ENCODE results near the gene DEPP1. TPM values are rescaled to one million over a fixed set of nuclear protein-coding genes. Genes with fewer than 3 reads are reported as not detected.

The DEPP1 gene
- total and polyA plus RNA-seq, 8 donors, result 68.9 to 270 (median 173) TPM

DNA sequence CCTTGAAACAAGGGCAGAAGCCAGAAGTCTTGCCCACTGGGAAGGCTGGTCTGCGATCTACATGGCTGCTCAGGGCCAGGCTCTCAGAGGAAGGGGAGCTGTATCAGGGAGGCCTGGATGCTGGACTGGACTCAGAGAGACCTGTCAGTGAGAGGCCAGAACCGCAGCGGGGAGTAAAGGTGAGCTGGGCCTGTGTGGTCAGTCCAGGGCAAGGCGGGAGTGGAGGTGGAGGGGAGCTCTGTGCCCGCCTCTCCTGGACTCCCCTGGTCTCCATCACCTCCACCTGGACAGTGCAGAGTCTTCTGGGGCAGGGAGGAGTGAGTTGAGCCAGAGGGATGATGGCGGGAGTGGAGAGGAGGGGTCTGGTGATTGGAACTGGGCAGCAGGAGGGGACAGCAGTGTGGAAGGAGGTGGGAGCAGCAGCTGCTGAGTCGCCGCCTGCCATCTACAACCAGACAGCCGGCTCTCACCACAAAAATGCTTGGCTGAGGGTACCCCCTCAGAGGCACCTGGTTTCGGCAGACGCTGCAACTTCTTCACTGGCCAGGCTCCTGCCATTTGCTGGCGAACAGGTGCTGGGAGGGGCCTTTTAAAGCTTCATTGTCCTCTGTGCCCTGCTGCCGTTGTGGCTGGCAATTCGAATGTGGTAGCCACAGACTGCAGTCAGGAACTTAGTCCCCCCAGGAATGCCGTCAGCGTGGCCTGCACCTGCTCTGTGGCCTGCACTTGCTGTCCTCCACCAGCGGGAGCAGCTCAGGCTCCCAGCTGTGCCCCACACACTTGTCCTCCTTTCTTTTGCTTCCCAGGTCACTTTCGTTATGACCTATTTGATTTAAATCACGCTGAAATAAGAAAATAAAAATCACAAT, 15.5 kb downstream of the DEPP1 start:
- H3K4me3 ChIP-seq, result peak overlapping the region in 1 of 4 donors; percentile 14
- H3K36me3 ChIP-seq, result no peaks in the 10 kb centered on the region
- intact Hi-C loops (cut with DNase I), result no loop called here
- peaks cover 6 to 37% (median 16%) of the 10 kb centered on the region in 3 donors for H3K4me1 ChIP-seq
- peak overlapping the region; percentile 40 to 92 (median 78) for H3K27ac ChIP-seq
- TF ChIP-seq, protein P1, sequence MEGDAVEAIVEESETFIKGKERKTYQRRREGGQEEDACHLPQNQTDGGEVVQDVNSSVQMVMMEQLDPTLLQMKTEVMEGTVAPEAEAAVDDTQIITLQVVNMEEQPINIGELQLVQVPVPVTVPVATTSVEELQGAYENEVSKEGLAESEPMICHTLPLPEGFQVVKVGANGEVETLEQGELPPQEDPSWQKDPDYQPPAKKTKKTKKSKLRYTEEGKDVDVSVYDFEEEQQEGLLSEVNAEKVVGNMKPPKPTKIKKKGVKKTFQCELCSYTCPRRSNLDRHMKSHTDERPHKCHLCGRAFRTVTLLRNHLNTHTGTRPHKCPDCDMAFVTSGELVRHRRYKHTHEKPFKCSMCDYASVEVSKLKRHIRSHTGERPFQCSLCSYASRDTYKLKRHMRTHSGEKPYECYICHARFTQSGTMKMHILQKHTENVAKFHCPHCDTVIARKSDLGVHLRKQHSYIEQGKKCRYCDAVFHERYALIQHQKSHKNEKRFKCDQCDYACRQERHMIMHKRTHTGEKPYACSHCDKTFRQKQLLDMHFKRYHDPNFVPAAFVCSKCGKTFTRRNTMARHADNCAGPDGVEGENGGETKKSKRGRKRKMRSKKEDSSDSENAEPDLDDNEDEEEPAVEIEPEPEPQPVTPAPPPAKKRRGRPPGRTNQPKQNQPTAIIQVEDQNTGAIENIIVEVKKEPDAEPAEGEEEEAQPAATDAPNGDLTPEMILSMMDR (IDR thresholded peaks at IDR 0.05), result peak in 1 of 4 donors; percentile 15
- no peaks in the 10 kb centered on the region for H3K27me3 ChIP-seq
- no peak for ATAC-seq
- no peaks in the 10 kb centered on the region for H3K9me3 ChIP-seq
- DNase-seq, result peak in 2 of 6 donors; percentile 23 to 27
- WGBS, 2 donors, result 71 to 72% methylated on average over 16 to 19 of the region's 19 CpGs
- FAIRE-seq, result no peak

DNA sequence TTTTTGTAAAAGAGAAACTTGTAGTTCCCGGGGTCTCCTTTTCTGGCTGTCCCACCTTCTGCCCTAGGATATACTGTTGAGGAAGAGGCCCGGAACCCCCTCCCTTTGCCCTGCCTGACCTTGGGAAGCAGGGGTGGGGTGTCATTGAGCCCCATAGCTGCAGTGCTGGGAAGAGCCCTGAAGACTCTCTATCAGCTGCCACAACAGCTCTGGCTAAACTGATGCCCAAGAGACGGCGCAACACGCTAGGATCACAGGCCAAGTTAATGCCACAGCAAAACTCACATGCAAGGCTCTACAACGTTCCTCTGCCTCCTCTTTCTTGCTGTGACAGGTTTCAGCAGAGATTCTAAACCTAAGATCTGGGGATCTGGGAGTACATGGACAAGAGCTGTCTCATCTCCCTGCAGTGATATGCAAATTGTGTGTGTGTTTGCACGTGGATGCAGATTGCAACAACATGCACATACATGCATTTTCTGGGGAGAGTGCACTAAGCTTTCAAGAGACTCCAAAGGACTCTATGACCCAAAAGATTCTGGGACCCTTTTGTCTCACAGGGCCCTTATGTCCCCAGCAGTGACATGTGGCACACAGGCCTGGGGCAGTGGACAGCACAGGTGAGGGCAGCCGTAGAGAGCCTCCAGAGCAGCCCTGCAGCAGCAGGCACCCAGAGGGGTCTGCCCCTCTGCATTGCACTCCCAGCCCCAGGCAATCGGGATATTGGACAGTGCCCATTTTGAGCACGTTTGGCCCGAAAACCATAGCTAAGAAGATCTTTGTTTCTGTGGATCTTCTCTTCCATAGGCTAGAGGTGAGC, 16.5 kb downstream of the DEPP1 start:
- ATAC-seq, result no peak
- peak in 1 of 6 donors; percentile 12 for DNase-seq
- H3K27ac ChIP-seq, result peak overlapping the region in 3 of 4 donors; percentile 75 to 92 (median 80)
- intact Hi-C loops (cut with DNase I), result no loop called here
- peaks cover 12 to 44% (median 22%) of the 10 kb centered on the region in 3 donors for H3K4me1 ChIP-seq
- peak overlapping the region in 2 of 4 donors; percentile 65 to 77 for H3K4me3 ChIP-seq
- FAIRE-seq, result no peak
- WGBS, 2 donors, result 71 to 77% methylated on average over 11 of the region's 11 CpGs
- H3K27me3 ChIP-seq, result no peaks in the 10 kb centered on the region
- no peaks in the 10 kb centered on the region for H3K9me3 ChIP-seq
- TF ChIP-seq, protein P1 (IDR thresholded peaks at IDR 0.05), result no peak
- H3K36me3 ChIP-seq, result no peaks in the 10 kb centered on the region

- DNase-seq (peak in 2 of 6 donors; percentile 10 to 13), ATAC-seq (no peak), FAIRE-seq (no peak)
- Histone ChIP-seq H3K4me1 (peaks cover 12 to 39% (median 22%) of the 10 kb centered on the region in 3 donors), H3K9me3 (no peaks in the 10 kb centered on the region), H3K36me3 (no peaks in the 10 kb centered on the region), H3K27me3 (no peaks in the 10 kb centered on the region), H3K4me3 (peak overlapping the region in 2 of 4 donors; percentile 65 to 77), H3K27ac (peak overlapping the region in 2 of 4 donors; percentile 71 to 92)
- TF ChIP-seq, protein P1 (IDR thresholded peaks at IDR 0.05), result no peak
- intact Hi-C loops (cut with DNase I), result no loop called here
- WGBS, 2 donors, result 55 to 56% methylated on average over 4 of the region's 4 CpGs
Observed at GRCh38 chr10:44961230-44961571, 17.4 kb downstream of the DEPP1 start.

GRCh38 chr10:44960482-44961229, 18.0 kb downstream of the DEPP1 start:
- Histone ChIP-seq H3K4me3 (peak overlapping the region; percentile 53 to 77 (median 64)), H3K9me3 (no peaks in the 10 kb centered on the region), H3K27ac (peak overlapping the region in 2 of 4 donors; percentile 71 to 92), H3K36me3 (peaks cover 0 to 3% (median 0%) of the 10 kb centered on the region in 3 donors), H3K27me3 (no peaks in the 10 kb centered on the region), H3K4me1 (peaks cover 12 to 34% (median 19%) of the 10 kb centered on the region in 3 donors)
- no peak for ATAC-seq
- 57 to 59% methylated on average over 7 of the region's 7 CpGs for WGBS, 2 donors
- no peak for FAIRE-seq
- intact Hi-C loops (cut with DNase I), result no loop called here
- TF ChIP-seq, protein P1 (IDR thresholded peaks at IDR 0.05), result no peak
- peak in 2 of 6 donors; percentile 15 to 20 for DNase-seq

All from pancreas (tissue), 10 donors.